HG03460 (cell line): ENCODE results near the gene FKBP10.
A peak's percentile ranks its signal among the peaks of the same experiment; 100 is the strongest.
"Not testable (repeated sequence)": the region's sequence is repeated elsewhere in the genome, so short reads cannot be mapped to it uniquely, and the experiment has no call there.

Experiments
- ATAC-seq: cut with Tn5 transposase; IDR thresholded peaks from one replicate; pipeline ENCODE4 v1.9.1; 2021; ENCODE audit not compliant: unreplicated experiment

Gene FKBP10

DNA sequence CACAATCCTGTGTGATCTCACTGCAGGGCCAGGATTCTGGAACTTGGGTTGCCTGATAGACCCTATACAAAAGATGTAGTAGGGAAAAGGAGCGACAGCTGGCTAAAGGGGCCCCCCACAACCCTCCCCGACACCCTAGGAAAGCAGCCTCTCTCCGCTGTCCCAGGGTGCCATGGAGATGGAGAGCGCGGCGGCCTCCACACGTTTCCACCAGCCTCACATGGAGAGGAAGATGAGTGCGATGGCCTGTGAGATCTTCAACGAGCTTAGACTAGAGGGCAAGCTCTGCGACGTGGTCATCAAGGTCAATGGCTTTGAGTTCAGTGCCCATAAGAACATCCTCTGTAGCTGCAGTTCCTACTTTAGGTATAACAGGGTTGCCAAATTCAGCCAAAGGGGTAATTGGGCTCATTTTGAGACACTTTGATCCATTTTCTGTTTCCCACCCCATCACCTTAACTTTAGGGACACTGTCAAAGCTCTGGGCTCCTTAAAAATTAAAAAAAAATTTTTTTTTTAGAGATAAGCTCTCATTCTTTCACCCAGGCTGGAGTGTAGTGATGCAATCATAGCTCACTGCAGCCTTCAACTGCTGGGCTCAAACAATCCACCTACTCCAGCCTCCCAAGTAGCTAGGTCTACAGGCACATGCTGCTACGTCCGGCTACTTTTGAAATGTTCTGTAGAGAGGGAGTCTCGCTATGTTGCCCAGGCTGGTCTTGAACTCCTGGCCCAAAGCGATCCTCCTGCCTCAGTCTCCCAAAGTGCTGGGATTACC, 25.1 kb downstream of the FKBP10 start, which contains the start of gene KLHL10:
Gene KLHL10 (plus strand): TSS at position 65 of the 778 bp plus-strand sequence. CDS start 108 bp downstream, at position 173.
- ATAC-seq: no peak

DNA sequence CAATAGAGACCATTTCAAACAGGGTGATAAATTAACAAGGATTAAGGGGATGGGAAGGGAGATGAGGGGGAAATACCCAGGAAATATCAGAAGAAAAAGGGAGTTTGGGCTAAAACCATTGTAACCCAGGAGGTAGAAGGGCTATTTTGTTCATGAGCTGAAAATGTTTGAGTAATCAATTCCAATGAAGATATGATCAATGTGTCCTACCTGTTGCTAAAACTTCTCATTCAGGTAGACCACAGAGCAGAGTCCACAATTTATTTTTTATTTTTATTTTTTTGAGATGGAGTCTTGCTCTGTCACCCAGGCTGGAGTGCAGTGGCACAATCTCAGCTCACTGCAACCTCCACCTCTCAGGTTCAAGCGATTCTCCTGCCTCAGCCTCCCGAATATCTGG, 26.6 kb downstream of the FKBP10 start:
- not testable (repeated sequence) for ATAC-seq

DNA sequence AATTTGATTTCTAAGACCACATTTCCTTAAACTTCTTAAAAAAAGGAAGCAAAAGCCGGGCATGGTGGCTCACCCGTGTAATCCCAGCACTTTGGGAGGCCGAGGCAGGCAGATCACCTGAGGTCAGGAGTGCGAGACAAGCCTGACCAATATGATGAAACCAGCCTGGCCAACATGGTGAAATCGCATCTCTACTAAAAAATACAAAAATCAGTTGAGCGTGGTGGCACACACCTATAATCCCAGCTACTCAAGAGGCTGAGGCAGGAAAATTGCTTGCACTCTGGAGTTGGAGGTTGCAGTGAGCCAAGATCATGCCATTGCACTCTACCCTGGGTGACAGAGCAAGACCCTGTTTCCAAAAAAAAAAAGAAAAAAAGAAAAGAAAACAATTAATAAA, 28.0 kb downstream of the FKBP10 start:
- not testable (repeated sequence) for ATAC-seq

DNA sequence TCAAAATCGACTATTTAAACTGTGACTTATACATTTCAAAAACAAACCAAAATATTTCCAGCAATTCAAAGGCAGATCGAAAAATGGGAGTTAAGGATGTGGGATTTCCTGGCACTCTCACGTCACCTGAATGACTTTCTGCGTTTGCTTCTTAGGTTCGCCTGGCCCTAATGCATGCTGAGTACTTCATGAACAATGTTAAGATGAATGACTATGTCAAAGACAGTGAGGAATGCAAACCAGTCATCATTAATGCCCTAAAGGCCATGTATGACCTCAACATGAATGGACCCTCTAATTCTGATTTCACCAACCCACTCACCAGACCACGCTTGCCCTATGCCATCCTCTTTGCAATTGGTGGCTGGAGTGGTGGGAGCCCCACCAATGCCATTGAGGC, 32.2 kb downstream of the FKBP10 start:
- no peak for ATAC-seq

DNA sequence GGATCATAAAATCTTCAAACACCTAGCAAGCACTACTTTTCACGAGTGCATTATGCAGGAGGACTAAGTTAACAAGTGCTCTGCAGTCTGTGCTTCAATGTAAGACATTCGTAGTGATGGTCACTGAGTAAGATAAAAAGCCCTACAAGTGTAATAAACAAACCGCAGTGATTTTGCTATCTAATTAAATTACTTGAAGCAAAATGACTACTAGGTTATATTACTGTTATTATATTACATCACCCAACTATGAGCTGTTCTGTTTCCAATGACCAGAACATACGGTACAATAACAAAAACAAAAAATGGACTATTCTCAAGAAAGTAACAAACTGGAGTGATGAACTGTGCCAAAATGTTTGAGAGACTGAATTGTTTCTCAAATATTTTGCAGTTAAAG, 36.0 kb downstream of the FKBP10 start:
- no peak for ATAC-seq

DNA sequence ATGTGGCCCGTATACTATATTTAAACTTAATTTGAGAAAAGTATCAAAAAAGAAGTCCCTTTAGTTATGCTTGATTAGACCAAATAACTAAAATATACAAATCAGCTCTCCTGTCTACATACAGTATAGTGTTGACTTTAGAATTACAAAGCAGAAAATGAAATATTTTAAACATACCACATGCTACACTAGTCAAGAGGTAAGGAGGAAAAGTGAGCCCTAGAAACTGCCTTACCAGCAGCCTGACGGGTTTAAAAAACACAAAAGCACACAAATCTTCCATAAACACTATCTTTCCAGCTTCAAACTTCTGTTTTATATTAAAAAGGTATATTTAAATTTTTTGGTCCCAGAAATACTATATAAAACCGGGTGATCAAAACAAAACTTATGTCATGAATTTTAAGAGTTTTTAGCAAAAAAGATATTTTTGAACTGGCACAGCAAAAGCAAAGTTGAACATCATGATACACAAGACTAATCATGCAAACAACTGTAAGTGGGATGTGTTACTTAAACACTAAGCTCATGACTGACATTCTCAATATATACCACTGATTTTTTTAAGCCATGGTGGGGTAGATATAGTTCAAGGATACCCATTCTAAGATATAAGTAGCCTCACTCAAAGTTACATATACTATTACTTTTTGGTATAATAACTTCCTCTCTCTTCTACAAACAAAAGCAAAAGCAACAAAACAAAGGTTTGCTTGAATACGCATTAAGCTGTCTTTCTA, 36.6 kb downstream of the FKBP10 start:
- ATAC-seq: no peak

DNA sequence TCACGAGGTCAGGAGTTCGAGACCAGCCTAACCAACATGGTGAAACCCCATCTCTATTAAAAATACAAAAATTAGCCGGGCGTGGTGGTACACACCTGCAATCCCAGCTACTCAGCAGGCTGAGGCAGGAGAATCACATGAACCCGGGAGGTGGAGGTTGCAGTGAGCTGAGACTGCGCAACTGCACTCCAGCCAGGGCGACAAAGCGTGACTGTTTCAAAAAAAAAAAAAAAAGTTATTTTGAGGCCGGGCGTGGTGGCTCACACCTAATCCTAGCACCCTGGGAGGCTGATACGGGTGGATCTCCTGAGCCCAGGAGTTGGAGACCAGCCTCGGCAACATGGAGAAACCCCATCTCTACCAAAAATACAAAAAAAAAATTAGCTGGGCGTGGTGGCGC, 38.6 kb downstream of the FKBP10 start:
- ATAC-seq: not testable (repeated sequence)

DNA sequence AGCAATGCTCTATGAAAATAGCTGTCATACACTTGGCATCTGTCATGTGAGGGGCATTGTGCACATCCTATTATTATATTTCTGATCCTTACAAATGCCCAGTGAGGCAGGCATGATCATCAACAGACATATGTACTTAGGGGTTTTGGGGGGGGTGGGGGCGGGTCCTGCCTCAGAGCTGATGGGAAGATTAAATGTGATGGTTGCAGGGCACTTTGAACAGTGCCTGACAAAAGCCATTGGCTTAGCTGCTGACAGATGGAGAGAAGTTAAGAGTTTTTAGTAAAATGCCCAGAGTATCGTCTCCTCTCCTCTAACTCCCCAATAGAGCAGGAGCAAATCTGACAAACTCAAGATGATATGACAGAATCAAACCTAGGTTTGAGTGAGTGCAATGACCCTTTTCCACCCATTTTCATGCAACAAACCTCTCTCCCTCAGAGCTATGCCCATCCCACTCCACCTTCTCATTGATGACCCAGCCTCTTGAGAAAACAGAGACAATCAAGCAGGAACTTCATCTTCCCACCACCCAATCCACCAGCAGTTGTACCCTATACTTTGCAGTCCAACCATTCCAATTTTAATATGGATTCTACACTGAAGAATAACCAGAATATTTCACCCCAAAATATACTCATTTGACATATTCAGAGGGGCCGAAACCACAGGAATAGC, 47.6 kb downstream of the FKBP10 start:
- no peak for ATAC-seq

DNA sequence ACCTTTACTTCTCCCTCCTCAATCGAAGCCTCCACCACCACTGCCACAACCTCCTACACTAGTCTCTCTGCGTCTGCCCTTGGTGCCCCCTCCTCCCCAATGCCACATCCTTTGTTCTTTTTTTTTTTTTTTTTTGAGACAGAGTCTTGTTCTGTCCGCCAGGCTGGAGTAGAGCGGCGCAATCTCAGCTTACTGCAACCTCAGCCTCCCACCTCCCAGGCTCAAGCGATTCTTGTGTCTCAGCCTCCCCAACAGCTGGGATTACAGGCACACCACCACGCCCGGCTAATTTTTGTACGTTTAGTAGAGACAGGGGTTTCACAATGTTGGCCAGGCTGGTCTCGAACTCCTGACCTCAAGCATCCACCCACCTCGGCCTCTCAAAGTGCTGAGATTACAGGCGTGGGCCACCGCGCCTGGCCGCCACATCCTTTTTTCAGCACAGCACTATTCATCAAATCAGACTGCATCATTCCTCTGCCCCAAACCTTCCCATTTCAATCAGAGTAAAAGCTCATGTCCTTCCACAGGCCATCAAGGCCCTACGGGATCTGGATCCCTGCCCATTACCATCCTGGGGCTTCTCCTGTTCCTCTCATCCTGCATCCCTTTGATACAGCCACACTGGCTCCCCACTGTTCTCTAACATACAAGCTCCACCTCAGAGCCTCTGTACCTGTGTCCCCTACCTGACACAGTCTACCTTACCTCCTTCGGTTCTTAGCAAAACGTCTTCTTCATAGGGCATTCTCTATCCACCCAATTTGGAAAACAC, 50.5 kb downstream of the FKBP10 start:
- ATAC-seq: no peak

DNA sequence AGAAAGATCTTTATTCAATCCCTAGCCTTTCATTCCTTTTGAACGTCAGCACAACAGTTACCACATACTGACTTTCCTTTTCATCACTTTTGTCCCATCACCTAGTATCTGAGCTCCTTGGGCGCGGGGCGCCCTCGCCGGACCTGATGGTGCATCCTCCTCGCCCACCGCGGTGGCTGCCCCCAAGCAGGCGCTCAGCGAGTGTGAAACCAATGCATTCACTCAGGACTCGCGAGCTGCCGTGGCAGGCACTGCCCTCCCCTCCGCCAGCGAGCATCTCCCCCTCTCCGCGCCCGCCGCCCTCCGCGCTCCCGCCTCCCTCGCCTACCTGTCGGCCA, 51.7 kb downstream of the FKBP10 start:
- ATAC-seq: peak; percentile 29

DNA sequence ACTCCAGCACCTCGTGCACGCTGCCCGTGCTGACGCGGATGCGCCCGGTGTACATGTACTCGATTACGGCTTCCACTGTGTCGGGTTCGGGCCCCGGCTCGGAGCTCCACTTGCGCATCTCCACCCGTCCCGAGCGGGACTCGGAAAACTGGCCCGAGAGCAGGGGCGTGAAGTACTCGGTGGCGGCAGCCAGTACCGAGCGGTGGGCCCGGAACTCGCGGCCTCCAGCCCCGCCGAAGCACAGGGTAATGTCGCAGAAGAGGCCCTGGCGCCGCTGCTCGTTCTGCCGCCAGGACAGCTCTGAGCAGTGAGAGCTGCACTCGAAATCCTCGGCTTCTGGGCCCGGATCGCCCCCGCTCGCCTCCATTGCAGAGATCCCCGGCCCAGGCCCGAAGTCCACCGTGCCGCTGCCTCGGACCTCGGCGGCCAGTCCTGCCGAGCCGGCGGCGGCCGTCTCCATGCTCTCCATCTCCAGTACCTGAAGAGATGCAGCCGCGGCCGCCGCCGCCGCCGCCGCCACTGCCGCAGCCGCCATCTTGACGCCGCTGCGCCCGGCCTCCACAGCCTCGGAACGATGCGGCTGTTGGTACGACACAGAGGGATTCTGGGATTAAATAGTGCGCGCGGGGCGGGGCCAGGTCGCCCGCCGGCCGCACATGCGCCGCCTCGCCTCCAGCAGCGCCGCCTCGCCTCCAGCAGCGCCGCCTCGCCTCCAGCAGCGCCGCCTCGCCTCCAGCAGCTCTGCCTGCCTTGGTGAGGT, 52.2 kb downstream of the FKBP10 start, which contains the start of gene KLHL11:
Gene KLHL11 (minus strand): TSS at position 588 of the 760 bp plus-strand sequence. CDS start 53 bp downstream, at position 535.
- peak; percentile 80 for ATAC-seq

DNA sequence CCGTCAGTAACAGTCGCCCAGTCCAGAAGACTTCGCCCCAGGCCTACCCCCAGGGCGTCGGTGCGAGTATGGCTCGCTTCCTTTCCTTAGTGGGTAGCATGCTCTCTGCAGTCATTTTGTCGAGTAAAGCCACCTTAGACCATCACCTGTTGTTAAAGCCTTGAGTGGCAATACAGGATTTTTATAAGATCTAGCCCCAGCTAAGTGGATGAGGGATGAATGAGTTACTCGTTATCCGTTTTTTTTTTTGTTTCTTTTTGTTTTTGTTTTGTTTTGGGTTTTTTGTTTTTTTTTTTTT, 52.7 kb downstream of the FKBP10 start:
- ATAC-seq: no peak

DNA sequence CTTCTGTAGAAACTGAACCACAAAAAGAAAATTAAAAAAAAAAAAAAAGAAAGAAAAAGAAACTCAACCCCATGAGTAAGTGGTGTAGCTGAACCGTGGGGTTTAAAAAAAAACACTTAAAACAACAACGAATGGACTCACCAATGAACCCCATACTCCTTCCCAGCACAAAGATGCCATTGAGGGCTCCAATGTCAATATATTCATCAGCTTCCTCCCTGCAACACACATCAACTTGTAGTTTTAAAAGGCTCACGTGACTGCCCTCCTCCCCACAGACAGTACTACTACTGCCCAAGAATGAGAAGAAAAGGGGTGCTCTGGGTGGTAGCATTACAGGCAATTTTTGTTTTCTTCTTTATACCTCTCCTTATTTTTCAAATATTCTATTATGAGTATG, 55.8 kb downstream of the FKBP10 start:
- ATAC-seq: no peak

DNA sequence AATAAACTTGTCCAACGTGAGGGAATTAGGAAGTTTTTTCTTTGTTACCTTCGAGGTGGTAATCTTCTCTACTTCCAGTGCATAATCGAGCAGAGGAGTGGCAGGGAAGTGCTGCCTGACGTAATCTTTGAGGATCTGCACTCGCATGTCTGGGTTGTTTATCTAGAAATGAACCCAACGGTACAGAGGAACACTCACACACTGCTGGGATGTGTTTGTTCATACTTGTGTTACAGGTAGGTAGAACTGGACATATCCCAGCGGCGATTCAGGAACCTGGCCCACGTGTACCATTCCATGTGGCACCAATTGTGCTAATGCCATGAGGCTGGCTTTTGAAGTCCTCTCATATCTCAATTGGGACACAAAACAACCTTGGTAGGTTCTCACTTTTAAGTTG, 56.6 kb downstream of the FKBP10 start:
- no peak for ATAC-seq

DNA sequence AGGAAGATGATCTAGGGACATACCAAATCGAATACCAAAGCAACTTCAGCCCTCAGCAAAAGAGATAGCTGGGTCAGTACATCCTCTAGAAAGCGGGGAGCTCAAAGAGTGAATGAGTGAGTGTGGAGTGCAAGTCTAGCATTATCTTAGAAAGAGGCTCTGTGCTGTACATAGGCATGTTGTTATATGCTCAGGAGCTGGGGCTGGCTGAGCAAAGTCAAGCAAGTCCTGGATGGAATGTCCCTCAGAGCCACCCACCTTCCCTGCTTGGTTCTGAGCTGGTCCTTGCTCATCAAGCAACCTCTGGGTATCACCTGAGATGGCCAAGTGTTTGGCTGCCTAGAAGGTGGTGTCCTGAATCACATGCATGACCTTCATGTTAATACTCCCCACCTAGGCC, 57.3 kb downstream of the FKBP10 start:
- no peak for ATAC-seq

DNA sequence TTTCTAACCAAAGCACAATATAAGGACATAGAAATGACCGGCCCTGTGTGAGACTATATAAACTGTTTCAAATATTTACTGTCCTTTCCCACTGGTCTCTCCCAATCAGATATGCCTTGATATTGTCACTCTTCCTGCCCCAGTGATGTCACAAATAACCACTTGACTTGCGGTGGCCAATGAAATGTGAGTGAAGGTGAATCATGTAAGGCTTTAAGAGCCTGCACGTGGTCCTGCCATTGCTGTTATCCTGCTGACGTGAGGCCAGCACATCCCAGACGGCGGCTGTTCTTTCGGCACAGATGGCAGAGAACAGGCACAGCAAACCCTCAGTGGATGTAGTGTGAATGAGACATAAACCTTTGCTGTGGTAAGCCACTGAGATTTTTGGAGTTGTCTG, 57.8 kb downstream of the FKBP10 start:
- ATAC-seq: no peak

DNA sequence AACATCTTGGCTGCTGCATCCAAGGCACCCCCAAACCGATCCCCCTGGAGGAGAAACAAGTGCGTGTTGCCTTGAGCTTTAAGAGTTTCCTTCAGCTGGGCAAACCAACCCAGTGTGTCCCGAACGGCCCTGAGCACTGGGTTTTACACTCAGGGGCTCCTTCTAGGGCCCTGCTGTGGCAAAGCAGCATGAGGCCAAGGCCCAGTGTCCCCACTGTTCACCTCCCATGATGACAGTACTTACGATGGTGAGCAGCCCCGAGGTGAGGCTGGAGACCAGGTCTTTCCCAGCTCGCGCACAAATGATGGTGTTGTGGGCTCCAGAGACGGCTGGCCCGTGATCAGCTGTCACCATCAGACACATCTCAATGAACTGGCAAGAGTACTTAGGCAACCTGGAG, 59.0 kb downstream of the FKBP10 start:
- no peak for ATAC-seq
